Stimulated activated CD4-positive, alpha-beta T cell treated with anti-CD3 and anti-CD28 coated beads, Interleukin-12 subunit alpha, Interleukin-12 subunit beta, amount 100 ng/mL, for 24 hours (primary cell): ENCODE data around the gene TNFRSF18.
"Not testable (repeated sequence)": the region's sequence is repeated elsewhere in the genome, so short reads cannot be mapped to it uniquely, and the experiment has no call there.

Experiments
- DNase-seq, 2 experiments: peaks; one replicate each; pipeline ENCODE4 v3.0.0-alpha.2; 2020; ENCODE audit warnings: low read depth in 2 of 2

Gene TNFRSF18

GRCh38 chr1:1199141-1199960 lies 7.0 kb downstream of the TNFRSF18 start:
- no peak for DNase-seq

- no peak for DNase-seq
Measured at GRCh38 chr1:1198423-1199140, 7.8 kb downstream of the TNFRSF18 start.

- no peak for DNase-seq
Measured at GRCh38 chr1:1197551-1198422, 8.6 kb downstream of the TNFRSF18 start.

GRCh38 chr1:1197188-1197500 lies 9.2 kb downstream of the TNFRSF18 start:
- DNase-seq: no peak

GRCh38 chr1:1196431-1197187 lies 9.8 kb downstream of the TNFRSF18 start:
- DNase-seq: no peak

DNA sequence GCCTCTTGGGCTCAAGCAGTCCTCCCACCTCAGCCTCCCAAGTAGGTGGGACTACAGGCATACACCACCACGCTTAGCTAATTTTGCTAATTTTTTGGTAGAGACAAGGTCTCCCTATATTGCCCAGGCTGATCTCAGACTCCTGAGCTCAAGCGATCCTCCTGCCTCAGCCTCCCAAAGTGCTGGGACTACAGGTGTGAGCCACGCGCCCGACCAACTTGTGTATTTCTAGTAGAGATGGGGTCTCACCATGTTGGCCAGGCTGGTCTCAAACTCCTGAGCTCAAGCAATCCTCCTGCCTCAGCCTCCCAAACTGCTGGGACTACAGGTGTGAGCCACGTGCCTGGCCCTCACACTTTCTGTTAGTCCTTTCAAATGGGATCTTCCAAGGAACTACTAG lies 10.7 kb downstream of the TNFRSF18 start:
- DNase-seq: not testable (repeated sequence)

- no peak for DNase-seq
Measured at GRCh38 chr1:1194723-1195122, 11.7 kb downstream of the TNFRSF18 start.

DNA sequence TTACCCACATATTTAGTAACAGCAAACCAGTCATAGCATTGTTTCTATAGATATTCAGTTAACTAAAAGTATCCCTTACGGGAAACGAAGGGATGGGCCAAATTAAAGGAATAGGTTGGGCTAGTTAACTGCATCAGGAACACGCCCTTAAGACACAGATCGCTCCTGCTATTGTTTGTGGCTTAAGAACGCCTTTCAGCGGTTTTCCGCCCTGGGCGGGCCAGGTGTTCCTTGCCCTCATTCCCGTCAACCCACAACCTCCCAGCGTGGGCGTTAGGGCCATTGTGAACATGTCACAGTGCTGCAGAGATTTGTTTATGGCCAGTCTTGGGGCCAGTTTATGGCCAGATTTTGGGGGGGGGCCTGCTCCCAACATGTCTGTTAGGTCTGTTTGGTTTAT lies 14.7 kb downstream of the TNFRSF18 start:
- DNase-seq: no peak

DNA sequence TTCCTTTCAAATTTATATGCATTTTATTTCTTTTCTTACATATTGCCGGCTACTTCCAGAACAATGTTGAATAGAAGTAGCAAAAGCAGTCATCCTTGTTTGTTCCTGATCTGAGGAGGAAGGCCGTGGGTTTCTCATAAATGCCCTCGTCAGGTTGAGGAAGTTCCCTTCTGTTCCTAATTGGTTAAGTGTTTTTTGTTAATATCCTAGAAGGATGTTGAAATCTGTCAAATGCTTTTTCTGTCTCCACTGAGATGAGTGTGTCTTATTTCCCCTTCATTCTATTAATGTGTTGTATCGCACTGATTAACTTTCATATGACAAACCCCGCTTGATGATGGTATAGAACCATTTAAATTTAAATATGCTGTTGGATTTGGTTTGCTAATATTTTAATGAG lies 17.3 kb downstream of the TNFRSF18 start:
- no peak for DNase-seq

- DNase-seq: no peak
Measured at GRCh38 chr1:1187938-1188337, 18.5 kb downstream of the TNFRSF18 start.

DNA sequence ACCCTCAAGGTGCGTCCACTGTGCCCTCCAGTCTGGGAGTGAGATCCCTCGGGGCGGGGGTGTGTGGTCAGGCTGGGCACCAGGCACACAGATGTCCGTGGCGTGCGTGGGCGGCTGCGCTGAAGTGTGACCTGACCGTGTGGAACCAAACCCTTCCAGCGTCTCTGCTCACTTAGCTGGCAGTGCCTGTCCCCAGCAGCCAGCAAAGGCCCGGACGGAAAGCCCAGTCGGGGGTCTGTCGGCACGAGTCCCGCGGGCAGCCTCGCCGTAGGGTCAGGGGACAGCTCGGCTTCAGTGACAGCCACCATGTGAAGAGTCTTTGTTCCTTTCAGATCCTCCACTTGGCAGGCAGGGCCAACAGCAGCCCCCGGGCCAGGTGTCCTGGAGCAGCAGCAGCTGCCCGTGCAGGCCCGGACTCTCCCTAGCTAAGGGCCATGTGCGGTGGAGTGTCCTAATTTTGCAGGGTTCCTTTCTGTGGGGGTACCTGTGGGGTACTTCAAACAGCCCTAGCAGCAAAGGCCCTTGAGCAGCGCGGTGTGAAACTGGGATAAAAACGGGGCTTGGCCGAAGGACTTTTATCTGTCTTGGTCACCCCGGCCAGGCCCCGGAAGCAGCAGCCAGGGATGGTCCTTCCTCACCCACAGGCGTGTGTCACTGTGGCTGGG lies 21.2 kb downstream of the TNFRSF18 start:
- DNase-seq: no peak

- DNase-seq: no peak
Measured at GRCh38 chr1:1183833-1184775, 22.3 kb downstream of the TNFRSF18 start.

- no peak for DNase-seq
Measured at GRCh38 chr1:1183221-1183747, 23.1 kb downstream of the TNFRSF18 start.

DNA sequence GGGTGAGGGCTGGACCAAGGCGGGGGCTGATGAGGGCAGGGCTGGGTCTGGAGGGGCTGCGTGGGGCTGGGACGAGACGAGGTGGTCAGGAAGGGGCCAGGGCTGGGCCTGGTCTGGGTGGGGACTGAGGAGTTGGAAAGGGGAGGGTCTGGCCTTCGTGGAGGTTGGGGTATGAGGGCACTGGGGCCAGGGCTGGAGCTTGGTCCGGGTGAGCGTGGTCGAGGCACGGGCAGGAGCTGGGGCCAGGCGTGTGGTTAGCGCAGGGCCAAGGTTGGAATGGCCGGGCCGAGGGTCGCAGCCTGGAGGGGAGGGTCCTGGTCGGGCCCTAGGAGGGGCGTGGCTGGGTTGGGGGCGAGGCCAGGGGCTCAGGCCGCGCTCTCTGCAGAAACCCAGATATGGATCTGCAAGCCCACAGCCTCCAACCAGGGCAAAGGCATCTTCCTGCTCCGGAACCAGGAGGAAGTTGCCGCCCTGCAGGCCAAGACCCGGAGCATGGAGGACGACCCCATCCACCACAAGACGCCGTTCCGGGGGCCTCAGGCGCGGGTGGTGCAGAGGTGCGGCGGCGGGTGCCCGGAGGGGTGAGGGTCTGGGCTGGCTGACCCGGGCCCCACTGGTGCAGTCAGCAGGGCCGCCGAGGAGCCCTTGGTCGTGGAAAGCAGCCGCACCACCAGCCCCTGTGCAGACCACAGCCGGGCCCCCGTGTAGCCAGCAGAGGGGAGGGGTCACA lies 23.7 kb downstream of the TNFRSF18 start:
- no peak for DNase-seq

DNA sequence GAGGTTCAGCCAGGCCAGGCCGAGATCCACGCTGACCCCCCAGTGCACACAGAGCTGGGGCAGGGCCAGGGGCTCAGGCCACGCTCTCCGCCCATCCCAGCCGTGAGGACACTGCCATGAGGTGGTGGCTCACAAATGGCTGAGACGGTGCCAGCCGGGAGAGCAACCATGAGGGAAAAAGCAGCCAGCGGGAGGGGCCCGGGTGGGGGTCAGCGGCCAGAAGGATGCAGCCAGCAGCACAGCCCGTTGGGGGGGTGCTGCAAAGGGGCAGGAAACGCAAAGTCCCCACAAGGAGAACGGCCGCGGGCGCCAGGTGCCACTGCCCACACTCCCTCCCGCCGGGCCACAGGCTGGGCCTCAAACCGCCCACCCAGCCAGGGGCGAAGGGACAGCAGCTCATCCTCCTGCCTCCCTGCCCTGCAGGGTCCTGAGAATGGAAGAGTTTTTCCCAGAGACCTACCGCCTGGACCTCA lies 24.4 kb downstream of the TNFRSF18 start:
- no peak for DNase-seq

DNA sequence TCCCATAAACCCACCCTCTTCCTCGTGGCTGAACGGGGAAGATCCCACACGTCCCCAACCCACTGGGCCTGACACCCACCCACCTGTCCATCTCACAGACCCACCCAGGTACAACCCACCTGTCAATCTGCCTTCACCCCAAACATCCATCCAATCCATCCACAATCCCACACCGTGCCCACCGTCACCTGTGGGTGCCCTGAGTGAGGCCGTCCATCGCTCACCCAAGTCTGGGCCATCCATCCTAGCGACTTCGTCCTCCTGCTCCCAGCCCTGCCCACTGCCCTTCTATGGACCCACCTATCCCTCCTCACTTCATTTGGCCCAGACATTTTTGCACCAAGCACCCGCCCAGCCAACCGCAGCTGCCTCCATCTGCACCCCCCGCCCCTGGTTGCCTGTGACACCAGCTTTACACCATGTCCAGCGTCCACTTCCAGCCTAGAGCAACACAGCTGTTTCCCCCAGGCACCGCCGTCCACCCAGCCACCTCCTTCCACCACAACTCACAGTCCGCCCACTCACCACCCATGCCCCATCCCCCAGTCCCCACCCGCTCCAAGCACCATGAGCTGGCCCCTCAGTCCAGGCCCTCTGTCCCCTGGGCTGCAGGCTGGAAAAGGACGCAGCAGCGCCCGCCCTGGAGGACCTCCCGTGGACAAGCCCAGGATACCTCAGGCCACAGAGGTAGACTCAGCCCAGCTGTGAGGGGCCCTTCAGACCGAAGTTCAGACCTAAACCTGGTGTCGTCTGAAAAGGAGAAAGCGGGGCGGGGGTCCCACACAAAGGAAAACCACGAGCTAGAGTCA lies 25.1 kb downstream of the TNFRSF18 start:
- DNase-seq: no peak

DNA sequence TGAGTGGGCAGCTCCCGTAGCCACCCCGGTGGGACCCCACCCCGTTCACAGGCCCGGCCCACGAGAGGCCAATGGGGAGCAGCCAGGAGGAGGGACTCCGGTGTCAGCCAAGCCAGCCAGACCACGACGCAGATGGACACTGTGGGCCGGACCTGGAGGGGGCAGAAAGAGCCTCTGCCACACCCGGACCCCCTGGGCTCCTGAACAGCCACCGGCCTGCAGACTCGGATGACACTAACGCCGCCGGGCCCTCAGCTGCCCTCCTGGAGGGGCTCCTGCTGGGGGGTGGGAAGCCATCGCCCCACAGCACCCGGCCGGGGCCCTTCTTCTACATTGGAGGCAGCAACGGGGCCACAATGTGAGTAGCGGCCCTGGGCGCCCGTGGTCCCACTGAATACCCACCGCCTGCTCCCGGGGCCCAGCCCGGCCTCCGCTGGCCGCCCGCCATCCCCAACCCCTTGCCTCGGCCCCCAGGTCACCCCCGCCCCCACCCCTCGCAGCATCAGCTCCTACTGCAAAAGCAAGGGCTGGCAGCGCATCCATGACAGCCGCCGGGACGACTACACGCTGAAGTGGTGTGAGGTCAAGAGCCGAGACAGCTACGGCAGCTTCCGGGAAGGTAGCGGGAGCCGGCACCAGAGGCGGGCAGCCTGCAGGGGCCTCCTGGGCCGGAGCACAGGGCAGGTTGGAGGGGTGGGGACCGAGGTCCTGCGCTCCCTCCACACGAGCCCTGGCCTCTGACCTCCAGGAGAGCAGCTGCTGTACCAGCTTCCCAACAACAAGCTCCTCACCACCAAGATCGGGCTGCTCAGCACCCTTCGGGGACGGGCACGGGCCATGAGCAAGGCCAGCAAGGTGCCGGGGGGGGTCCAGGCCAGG lies 26.2 kb downstream of the TNFRSF18 start:
- no peak for DNase-seq
